ENCODE measurements around the gene PLXDC2.

- no peak for TF ChIP-seq CTCF (conservative IDR thresholded peaks at IDR 0.05 in 1 of 2, IDR thresholded peaks at IDR 0.05 in 1 of 2; ENCODE audit: low read depth in 1 of 2, low read length in 2 of 2)
- TF ChIP-seq EZH2 (IDR thresholded peaks at IDR 0.05; ENCODE audit: low read length, missing control alignments), result no peak
Measured at GRCh38 chr10:20033476-20033875, 217.2 kb downstream of the PLXDC2 start.
